IPS-NIHi11 (cell line): ENCODE data around the gene SLC7A6.

Source experiments
- DNase-seq: peaks from one replicate; pipeline ENCODE4 v3.0.0; 2012; ENCODE audit warnings: mixed read lengths, low spot score

Gene SLC7A6

GRCh38 chr16:68235108-68235886, 29.0 kb upstream of the SLC7A6 start:
- peak; percentile 67 for DNase-seq

GRCh38 chr16:68235887-68236136, 28.5 kb upstream of the SLC7A6 start, which contains the start of gene ESRP2:
Gene ESRP2 (minus strand): TSS chr16:68236127. CDS start chr16:68236045, 82 bp downstream.
- DNase-seq = no peak

- peak; percentile 87 for DNase-seq
These were observed 28.0 kb upstream of the SLC7A6 start for GRCh38 chr16:68236137-68236825.

GRCh38 chr16:68236826-68237242, 27.5 kb upstream of the SLC7A6 start:
- no peak for DNase-seq

- peak; percentile 92 for DNase-seq
These were observed 26.9 kb upstream of the SLC7A6 start for GRCh38 chr16:68237243-68238028.

GRCh38 chr16:68238029-68238345, 26.3 kb upstream of the SLC7A6 start:
- no peak for DNase-seq

- no peak for DNase-seq
These were observed 22.2 kb upstream of the SLC7A6 start for GRCh38 chr16:68242085-68242484.

- no peak for DNase-seq
These were observed 21.1 kb upstream of the SLC7A6 start for GRCh38 chr16:68242926-68243858.

- DNase-seq = no peak
These were observed 19.8 kb upstream of the SLC7A6 start for GRCh38 chr16:68244481-68244902.

- DNase-seq = peak; percentile 99
These were observed 19.1 kb upstream of the SLC7A6 start, which contains the start of gene PLA2G15 for GRCh38 chr16:68244903-68245853. Gene PLA2G15 (plus strand): TSS chr16:68245373. CDS start chr16:68245427, 54 bp downstream.

- no peak for DNase-seq
These were observed 18.2 kb upstream of the SLC7A6 start for GRCh38 chr16:68246121-68246520.

GRCh38 chr16:68246666-68247065, 17.7 kb upstream of the SLC7A6 start:
- no peak for DNase-seq

- DNase-seq = no peak
These were observed 16.9 kb upstream of the SLC7A6 start for GRCh38 chr16:68247400-68247799.

GRCh38 chr16:68247932-68248331, 16.4 kb upstream of the SLC7A6 start:
- no peak for DNase-seq

GRCh38 chr16:68249371-68249770, 15.0 kb upstream of the SLC7A6 start:
- DNase-seq = no peak

- no peak for DNase-seq
These were observed 13.4 kb upstream of the SLC7A6 start for GRCh38 chr16:68250951-68251350.

GRCh38 chr16:68251832-68252231, 12.5 kb upstream of the SLC7A6 start:
- no peak for DNase-seq

- no peak for DNase-seq
These were observed 11.9 kb upstream of the SLC7A6 start for GRCh38 chr16:68252383-68252782.

- DNase-seq = no peak
These were observed 10.6 kb upstream of the SLC7A6 start for GRCh38 chr16:68253721-68254120.

GRCh38 chr16:68255712-68256111, 8.6 kb upstream of the SLC7A6 start:
- no peak for DNase-seq
